Muscle of leg (tissue), 11 donors: ENCODE results near the gene RASSF5. TPM values are rescaled to one million over a fixed set of nuclear protein-coding genes. Genes with fewer than 3 reads are reported as not detected.

Source experiments
- DNase-seq: peaks from one replicate; pipeline ENCODE4 v3.0.0; 2013
- H3K27ac ChIP-seq: one replicate; pipeline ENCODE4 v1.5.1; 2013; ENCODE audit warnings: mild to moderate bottlenecking, low read length, control low read depth
- H3K27me3 ChIP-seq: one replicate; pipeline ENCODE4 v1.6.1; 2013; ENCODE audit warnings: low read length; ENCODE audit not compliant: control insufficient read depth, insufficient read depth
- H3K36me3 ChIP-seq: one replicate; pipeline ENCODE4 v1.6.1; 2013; ENCODE audit warnings: low read length; ENCODE audit not compliant: control insufficient read depth, insufficient read depth
- H3K4me1 ChIP-seq: one replicate; pipeline ENCODE4 v1.6.1; 2013; ENCODE audit warnings: low read length; ENCODE audit not compliant: control insufficient read depth, insufficient read depth
- H3K4me3 ChIP-seq: one replicate; pipeline ENCODE4 v1.5.1; 2013; ENCODE audit warnings: low read length, control low read depth
- H3K9me3 ChIP-seq: replicated peaks from 2 replicates; pipeline ENCODE4 v1.6.1; 2013; ENCODE audit warnings: low read depth, low read length; ENCODE audit not compliant: control insufficient read depth
- WGBS: methylation state at CpG from one replicate; pipeline ENCODE4 v1.1.5; 2013; ENCODE audit warnings: missing lambda C conversion rate; ENCODE audit not compliant: insufficient coverage; 5-methylcytosine and 5-hydroxymethylcytosine counted together
- polyA plus RNA-seq, 8 donors: library from polyadenylated mRNA; unstranded; fragments of 120-200 nt; gene quantifications; one replicate each; pipeline versions ENCODE4 v1.2.1 to v1.2.3, GENCODE V29; 2013; ENCODE audit warnings: inconsistent platforms in 1 of 8, low replicate concordance in 1 of 8; ENCODE audit not compliant: insufficient read length in 8 of 8, insufficient read depth in 1 of 8
- total RNA-seq: library from RNA; stranded (reverse); fragments of 120-200 nt; gene quantifications from one replicate; pipeline ENCODE4 v1.2.4, GENCODE V29; 2013

Gene RASSF5
- total and polyA plus RNA-seq, 9 donors, result 3.6 to 8.6 (median 6.3) TPM

DNA sequence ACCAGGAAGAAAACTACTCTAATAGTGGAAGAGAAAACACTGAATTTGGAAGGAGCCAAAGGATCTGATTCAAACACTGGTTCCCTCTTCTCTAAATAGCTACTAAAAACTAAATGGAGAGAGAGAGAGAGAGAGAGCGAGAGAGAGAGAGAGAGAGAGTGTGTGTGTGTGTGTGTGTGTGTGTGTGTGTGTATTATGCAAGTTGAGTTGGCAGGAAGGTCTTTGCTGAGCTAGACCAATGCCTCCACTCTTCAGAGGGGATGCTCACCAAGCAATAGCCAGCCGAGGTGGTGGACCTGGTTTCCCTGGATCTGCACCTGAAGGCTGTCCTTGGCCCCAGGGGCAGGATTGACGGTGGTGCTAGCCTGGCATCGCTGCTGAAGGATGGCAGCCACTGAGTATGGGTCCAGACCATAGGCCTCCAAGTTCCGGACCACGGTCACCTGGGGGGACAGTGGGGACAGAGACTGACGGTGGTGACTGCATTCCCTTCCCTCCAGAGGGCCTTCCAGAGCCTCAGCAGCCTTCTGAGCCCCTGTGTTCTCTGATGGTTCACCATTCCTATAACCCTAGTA lies 86.1 kb downstream of the RASSF5 start:
- DNase-seq, result no peak
- H3K36me3 ChIP-seq, result peaks cover 70% of the 10 kb centered on the region
- H3K27ac ChIP-seq, result no peak overlapping the region
- no peak overlapping the region for H3K4me3 ChIP-seq
- 93% methylated on average over 6 of the region's 7 CpGs for WGBS
- no peaks in the 10 kb centered on the region for H3K9me3 ChIP-seq
- no peaks in the 10 kb centered on the region for H3K4me1 ChIP-seq
- no peaks in the 10 kb centered on the region for H3K27me3 ChIP-seq

DNA sequence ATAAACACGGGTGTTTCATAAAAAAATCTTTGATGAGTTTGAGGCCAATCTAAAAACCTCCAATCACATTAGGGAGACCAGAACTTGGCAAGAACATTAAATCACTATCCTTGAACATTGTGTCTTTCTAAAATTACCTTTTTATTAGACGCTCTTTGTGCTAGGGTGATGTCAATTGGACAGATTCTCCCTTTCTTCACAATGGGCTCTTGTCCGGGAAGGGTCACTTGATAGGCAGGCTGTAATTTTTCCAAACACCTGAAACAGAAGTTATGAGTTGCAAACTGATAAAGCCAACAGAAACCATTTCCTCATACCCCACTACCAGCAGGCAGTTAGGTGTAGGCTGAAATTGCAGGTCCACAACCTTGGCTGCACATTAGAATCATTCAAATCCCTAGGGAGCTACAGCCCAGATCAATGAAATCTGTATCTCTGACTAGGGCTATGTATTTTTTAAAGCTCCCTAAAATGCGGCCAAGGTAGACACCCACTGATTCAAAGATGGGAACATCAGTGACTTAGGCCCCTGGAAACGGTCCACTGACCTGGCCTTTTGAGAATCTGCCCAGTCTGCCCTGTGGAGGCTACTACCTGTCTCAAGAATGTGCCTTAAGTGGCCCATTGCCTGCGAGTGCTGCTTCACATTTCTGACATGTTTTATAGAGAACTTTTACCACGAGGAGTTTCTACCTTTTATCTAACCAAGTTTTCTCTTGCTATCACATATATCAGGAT lies 88.4 kb downstream of the RASSF5 start:
- DNase-seq, result no peak
- Histone ChIP-seq H3K27me3 (no peaks in the 10 kb centered on the region), H3K4me1 (no peaks in the 10 kb centered on the region), H3K36me3 (peaks cover 78% of the 10 kb centered on the region), H3K9me3 (no peaks in the 10 kb centered on the region), H3K27ac (no peak overlapping the region), H3K4me3 (no peak overlapping the region)
- 97% methylated on average over 3 of the region's 7 CpGs for WGBS

DNA sequence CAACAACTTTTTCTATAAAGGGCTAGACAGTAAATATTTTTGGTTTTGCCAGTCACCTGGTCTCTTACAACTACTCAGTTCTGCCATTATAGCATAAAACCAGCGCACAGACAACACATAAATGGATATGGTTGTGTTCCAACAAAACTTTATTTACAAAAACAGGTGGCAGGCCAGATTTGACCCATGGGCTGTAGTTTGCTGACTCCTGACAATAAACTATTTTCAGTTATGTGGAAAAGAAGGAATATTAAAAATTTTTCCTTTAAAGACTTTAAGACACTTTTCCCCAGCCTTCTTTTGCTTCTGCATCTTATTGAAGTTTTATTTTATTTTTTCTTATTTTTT lies 89.0 kb downstream of the RASSF5 start:
- no peak overlapping the region for H3K27ac ChIP-seq
- no peak for DNase-seq
- H3K4me3 ChIP-seq, result no peak overlapping the region
- WGBS, result no CpG with 5 or more reads among the region's 1 CpG
- no peaks in the 10 kb centered on the region for H3K4me1 ChIP-seq
- H3K36me3 ChIP-seq, result peaks cover 78% of the 10 kb centered on the region
- no peaks in the 10 kb centered on the region for H3K9me3 ChIP-seq
- no peaks in the 10 kb centered on the region for H3K27me3 ChIP-seq

DNA sequence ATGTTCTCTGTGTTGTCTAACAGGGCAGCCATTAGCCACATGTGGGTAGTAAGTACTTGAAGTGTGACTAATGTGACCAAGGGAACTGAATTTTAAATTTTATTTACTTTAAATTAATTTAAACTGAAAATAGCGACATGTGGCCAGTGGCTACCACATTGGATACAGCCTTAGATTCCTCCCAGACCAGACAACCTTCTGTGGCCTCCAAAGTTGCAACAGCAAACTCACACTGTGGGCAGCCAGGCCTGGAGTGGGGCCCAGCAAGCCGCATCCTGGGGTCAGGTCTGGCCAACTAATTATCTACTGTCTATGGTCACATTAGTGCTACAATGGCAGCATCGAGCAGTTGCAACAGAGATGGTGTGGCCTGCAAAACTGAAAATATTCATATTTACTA lies 93.2 kb downstream of the RASSF5 start:
- no peak for DNase-seq
- Histone ChIP-seq H3K4me3 (no peak overlapping the region), H3K36me3 (peaks cover 82% of the 10 kb centered on the region), H3K27ac (no peak overlapping the region), H3K4me1 (no peaks in the 10 kb centered on the region), H3K27me3 (no peaks in the 10 kb centered on the region), H3K9me3 (no peaks in the 10 kb centered on the region)
- WGBS, result 75% methylated on average over 2 of the region's 3 CpGs

DNA sequence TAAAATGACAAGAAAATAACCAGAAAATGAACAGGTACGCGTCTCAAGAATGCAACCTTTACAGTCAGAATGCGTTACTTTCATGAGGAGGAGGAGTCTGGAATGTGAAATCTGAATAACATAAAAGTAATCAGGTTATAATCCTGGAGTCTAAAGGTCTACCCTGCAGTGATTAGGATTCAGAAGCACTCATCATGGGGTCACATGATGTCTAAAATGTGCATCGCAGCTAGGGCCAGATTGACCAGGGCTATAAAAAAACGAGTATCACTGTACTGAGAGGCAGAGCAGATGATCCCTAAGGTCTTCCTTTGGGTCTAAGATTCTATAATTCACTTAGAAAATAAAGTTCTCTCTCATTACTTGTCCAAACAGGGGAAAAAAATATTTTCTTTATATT lies 97.5 kb downstream of the RASSF5 start:
- no peak for DNase-seq
- Histone ChIP-seq H3K27me3 (no peaks in the 10 kb centered on the region), H3K9me3 (no peaks in the 10 kb centered on the region), H3K36me3 (peaks cover 73% of the 10 kb centered on the region), H3K4me3 (no peak overlapping the region), H3K27ac (no peak overlapping the region), H3K4me1 (no peaks in the 10 kb centered on the region)
- 90% methylated on average over 2 of the region's 5 CpGs for WGBS

DNA sequence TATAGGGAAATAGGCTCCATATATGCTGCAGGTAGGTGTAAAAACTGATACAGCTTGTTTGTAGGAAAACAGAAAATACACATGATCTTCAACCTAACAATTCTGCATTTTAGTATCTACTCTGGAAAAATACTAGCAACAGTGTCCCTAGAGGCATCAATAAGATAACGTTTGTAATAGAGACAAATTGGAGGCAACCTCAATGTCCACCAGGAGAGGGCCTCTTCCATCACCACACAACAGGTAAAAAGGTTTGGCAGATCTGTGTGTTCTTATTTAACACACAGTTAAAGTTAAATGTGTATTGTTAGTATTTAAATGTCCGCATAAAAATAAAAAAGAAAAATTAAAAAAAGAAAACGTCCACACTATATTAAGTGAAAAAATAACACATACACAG lies 99.5 kb downstream of the RASSF5 start:
- Histone ChIP-seq H3K4me1 (peaks cover 8% of the 10 kb centered on the region), H3K27me3 (no peaks in the 10 kb centered on the region), H3K9me3 (no peaks in the 10 kb centered on the region), H3K36me3 (peaks cover 59% of the 10 kb centered on the region), H3K4me3 (no peak overlapping the region), H3K27ac (no peak overlapping the region)
- no peak for DNase-seq
- WGBS, result no CpG with 5 or more reads among the region's 3 CpGs

DNA sequence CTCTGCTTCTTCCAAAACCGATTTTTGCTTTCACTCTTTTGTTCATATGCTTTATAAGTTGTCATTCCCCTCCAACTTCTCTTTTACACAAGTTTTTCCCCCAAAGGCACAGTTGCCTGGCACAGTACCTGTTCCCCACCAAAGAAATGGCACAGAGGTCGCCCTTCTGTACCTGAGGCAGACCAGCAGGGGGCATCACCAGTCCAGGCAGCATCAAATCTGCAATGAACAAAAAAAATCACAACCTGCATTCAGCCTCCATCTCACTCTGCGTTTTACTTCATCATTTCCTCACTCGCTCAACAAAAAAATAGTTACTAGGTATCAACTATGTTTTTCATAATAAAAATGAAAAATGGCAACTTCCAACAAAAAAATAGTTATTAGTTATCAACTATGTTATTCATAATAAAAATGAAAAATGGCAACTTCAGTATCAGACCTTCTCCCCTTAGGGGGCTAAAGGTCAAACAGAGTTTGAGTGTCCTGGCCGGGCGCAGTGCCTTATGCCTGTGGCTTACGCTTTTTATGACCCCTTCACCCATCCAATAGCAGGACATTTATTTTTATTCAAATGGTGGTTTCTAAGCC lies 100.9 kb downstream of the RASSF5 start:
- Histone ChIP-seq H3K4me3 (no peak overlapping the region), H3K4me1 (peaks cover 10% of the 10 kb centered on the region), H3K27me3 (no peaks in the 10 kb centered on the region), H3K36me3 (peaks cover 46% of the 10 kb centered on the region), H3K27ac (no peak overlapping the region), H3K9me3 (no peaks in the 10 kb centered on the region)
- 49% methylated on average over 2 of the region's 7 CpGs for WGBS
- no peak for DNase-seq

DNA sequence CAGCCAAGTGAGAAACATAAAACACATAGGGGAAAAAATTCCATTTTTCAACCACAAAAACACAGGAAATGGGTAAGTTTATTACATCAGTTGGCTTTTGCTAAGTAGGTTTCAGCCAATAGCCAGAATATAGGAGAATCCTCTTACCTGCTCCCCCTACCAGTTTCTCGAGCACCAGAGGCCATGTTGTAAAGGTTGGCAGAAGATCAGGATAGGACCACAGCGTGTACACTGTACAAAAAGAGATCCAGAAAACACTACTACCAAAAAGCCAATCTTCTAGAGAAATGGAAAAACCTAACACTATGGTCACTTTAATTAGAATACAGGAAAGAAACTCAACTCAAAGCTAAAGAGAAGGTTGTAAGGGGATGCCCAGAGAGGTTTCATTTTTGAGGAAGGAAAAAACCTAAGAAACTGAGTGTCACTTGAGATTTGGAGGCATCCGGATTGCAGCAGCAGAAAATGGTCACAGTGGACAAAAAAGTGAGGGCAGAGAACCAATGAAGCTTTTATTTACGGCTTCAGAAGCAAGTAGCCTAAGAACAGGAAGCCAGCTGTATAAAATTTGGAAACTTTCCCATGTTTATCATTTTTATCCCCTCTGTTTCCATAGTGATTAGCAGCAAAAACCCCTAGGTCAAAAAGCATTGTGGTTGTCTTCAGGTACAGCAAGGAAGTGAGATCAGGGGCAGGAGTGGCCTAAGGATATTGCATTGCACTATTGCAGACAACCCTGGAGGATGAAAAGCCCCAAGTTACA lies 102.1 kb downstream of the RASSF5 start:
- Histone ChIP-seq H3K27ac (peak overlapping the region; percentile 55), H3K4me1 (peaks cover 10% of the 10 kb centered on the region), H3K27me3 (no peaks in the 10 kb centered on the region), H3K36me3 (peaks cover 37% of the 10 kb centered on the region), H3K9me3 (no peaks in the 10 kb centered on the region), H3K4me3 (no peak overlapping the region)
- peak; percentile 23 for DNase-seq
- WGBS, result 15% methylated on average over 1 of the region's 4 CpGs

DNA sequence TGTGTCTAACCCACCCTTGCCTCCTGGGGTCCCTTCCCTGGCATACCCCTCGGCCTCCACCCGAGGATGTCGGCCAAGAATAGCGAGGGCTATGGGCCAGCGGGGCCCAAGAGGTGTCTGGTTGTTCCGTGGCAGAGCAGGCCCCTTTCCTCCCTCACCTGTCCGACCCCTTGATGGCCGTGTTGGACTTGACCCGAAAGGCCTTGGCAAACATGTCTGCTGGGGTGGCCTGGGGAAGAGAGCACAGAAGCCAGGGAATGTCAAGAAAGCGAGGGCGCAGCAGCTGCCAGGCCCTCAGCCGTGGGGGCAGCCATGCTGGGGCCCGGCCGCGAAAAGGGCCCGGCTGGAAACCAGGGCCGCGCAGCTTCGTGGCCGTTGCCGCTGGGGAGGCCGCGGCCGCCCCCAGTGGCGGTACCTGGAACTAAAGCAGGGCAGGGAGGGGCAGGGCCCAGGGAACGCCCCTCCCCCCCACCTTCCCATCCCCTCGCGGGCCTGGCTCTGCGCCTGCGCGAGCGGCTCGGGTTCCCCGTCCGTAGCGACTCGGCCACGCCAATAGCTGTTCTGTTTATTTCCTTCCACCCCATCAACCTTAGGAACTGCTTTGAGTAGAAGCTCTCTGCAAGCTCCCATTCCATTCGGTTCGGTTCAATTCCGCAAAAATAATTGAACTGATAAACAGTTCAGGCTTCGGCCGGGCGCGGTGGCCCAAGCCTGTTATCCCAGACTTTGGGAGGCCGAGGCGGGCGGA lies 105.0 kb downstream of the RASSF5 start, which contains the start of gene EIF2D:
Gene EIF2D (minus strand): TSS at position 337 of the 748 bp plus-strand sequence. CDS start 123 bp downstream, at position 214.
- H3K36me3 ChIP-seq, result peaks cover 18% of the 10 kb centered on the region
- no peaks in the 10 kb centered on the region for H3K27me3 ChIP-seq
- H3K9me3 ChIP-seq, result no peaks in the 10 kb centered on the region
- 1% methylated on average over 36 of the region's 48 CpGs for WGBS
- H3K4me1 ChIP-seq, result peaks cover 10% of the 10 kb centered on the region
- peak within 1 kb of the TSS; percentile 94 for H3K4me3 ChIP-seq
- DNase-seq, result peak; percentile 98
- H3K27ac ChIP-seq, result peak within 1 kb of the TSS; percentile 96
